Vagina (tissue), 2 donors: ENCODE results near the gene C7. TPM values are rescaled to one million over a fixed set of nuclear protein-coding genes. Genes with fewer than 3 reads are reported as not detected.

ENCODE experiments used
- DNase-seq, 2 donors: peaks; one replicate each; pipeline ENCODE4 v3.0.0-alpha.2; 2017; ENCODE audit errors: extremely low spot score in 2 of 2
- H3K27ac ChIP-seq: fragments of 200-600 bp; sonication (generic); one replicate; pipeline ENCODE4 v1.5.1; 2019
- H3K27me3 ChIP-seq: fragments of 200-600 bp; sonication (generic); one replicate; pipeline ENCODE4 v1.5.1; 2019
- H3K36me3 ChIP-seq, 2 donors: fragments of 200-600 bp; sonication (generic); one replicate each; pipeline ENCODE4 v1.5.1; 2017 to 2019
- H3K4me1 ChIP-seq: fragments of 200-600 bp; sonication (generic); one replicate; pipeline ENCODE4 v1.5.1; 2019
- H3K4me3 ChIP-seq, 2 donors: fragments of 200-600 bp; sonication (generic); 1 replicate in 1 of 2; 2 replicates in 1 of 2; pipeline ENCODE4 v1.5.1; 2016 to 2019
- H3K9me3 ChIP-seq: fragments of 200-600 bp; sonication (generic); one replicate; pipeline ENCODE4 v1.5.1; 2019
- POLR2A ChIP-seq, 2 donors: fragments of 450-650 bp; IDR thresholded peaks; one replicate each; pipeline ENCODE4 v1.6.1; 2017; ENCODE audit warnings: antibody characterized with exemption in 2 of 2, mild to moderate bottlenecking in 2 of 2, moderate library complexity in 2 of 2
- POLR2AphosphoS5 ChIP-seq, 2 donors: sonication (generic); formaldehyde crosslinking; IDR thresholded peaks; one replicate each; pipeline ENCODE4 v1.9.0; 2017; ENCODE audit warnings: antibody characterized with exemption in 2 of 2, mild to moderate bottlenecking in 2 of 2, low read depth in 1 of 2; ENCODE audit not compliant: insufficient read depth in 1 of 2
- intact Hi-C: fragments of 100-400 bp; cut with DNase I; formaldehyde crosslinking; loops from one replicate; pipeline ENCODE4 v1.15.1; 2023
- total RNA-seq: library from RNA; depleted of rRNA; stranded (reverse); fragments of >200 nt; gene quantifications from one replicate; pipeline ENCODE4 v1.2.3, GENCODE V29; 2016
- TF ChIP-seq, protein P1 (sequence below), 3 experiments: fragments of 450-650 bp in 2 of 3; fragments of 200-600 bp in 1 of 3; sonication (generic) in 1 of 3; IDR thresholded peaks; one replicate each; pipeline ENCODE4 v1.5.1; 2017 to 2019; ENCODE audit warnings: antibody characterized with exemption in 3 of 3, mild to moderate bottlenecking in 2 of 3, moderate library complexity in 2 of 3

The C7 gene
- total RNA-seq, 1 donor from 2014 or later, result 385 TPM

DNA sequence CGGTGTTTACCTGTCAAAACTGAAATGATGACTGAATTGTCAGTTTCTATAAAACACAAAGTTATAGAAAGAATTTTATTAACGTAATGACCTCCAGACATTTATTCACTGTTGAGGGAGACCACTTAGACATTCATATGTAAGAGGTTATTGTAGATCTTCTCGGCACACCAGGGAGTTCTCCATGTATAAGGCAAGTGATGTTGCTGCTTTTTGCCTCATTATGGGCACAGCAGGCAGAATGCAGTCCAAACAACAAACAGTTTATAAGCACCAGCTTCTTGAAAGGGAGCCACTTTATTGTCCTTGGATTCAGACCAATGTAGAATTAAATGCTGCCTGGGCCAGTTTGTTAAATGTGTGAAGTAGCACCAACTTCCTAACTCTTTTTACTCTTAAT lies 66.7 kb downstream of the C7 start:
- Histone ChIP-seq H3K9me3 (no peaks in the 10 kb centered on the region), H3K36me3 (no peaks in the 10 kb centered on the region), H3K4me1 (no peaks in the 10 kb centered on the region), H3K27me3 (no peaks in the 10 kb centered on the region), H3K4me3 (no peak overlapping the region), H3K27ac (no peak overlapping the region)
- no peak for DNase-seq
- intact Hi-C loops, result no loop called here
- TF ChIP-seq, protein P1, sequence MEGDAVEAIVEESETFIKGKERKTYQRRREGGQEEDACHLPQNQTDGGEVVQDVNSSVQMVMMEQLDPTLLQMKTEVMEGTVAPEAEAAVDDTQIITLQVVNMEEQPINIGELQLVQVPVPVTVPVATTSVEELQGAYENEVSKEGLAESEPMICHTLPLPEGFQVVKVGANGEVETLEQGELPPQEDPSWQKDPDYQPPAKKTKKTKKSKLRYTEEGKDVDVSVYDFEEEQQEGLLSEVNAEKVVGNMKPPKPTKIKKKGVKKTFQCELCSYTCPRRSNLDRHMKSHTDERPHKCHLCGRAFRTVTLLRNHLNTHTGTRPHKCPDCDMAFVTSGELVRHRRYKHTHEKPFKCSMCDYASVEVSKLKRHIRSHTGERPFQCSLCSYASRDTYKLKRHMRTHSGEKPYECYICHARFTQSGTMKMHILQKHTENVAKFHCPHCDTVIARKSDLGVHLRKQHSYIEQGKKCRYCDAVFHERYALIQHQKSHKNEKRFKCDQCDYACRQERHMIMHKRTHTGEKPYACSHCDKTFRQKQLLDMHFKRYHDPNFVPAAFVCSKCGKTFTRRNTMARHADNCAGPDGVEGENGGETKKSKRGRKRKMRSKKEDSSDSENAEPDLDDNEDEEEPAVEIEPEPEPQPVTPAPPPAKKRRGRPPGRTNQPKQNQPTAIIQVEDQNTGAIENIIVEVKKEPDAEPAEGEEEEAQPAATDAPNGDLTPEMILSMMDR (IDR thresholded peaks at IDR 0.05), result no peak
- TF ChIP-seq POLR2AphosphoS5 (IDR thresholded peaks at IDR 0.05; ENCODE audit: insufficient read depth in 1 of 2, low read depth in 1 of 2), result no peak
- TF ChIP-seq POLR2A (IDR thresholded peaks at IDR 0.05), result no peak

DNA sequence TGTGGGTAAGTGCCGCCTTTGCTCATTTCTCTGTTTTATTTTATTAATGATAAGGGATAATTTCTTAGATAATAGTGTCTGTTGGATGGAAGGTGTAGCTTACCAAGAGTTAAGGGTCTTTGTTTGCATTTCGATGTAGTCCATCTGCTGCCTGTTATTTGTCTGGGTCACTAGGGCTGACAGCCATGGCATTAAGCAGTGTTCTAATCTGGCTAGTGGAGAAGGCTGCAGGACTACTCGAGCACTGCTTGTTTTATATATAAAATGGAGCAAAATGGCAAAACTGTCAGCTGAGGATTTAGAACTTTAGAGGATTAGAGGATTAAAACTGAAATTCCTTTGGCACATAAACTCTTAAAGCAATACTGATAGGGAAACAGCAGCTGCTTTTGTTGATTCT lies 67.5 kb downstream of the C7 start:
- Histone ChIP-seq H3K4me1 (no peaks in the 10 kb centered on the region), H3K36me3 (no peaks in the 10 kb centered on the region), H3K27ac (no peak overlapping the region), H3K9me3 (no peaks in the 10 kb centered on the region), H3K27me3 (no peaks in the 10 kb centered on the region), H3K4me3 (no peak overlapping the region)
- TF ChIP-seq, protein P1 (IDR thresholded peaks at IDR 0.05), result no peak
- no peak for TF ChIP-seq POLR2A (IDR thresholded peaks at IDR 0.05)
- no peak for TF ChIP-seq POLR2AphosphoS5 (IDR thresholded peaks at IDR 0.05; ENCODE audit: insufficient read depth in 1 of 2, low read depth in 1 of 2)
- no peak for DNase-seq
- intact Hi-C loops, result no loop called here

DNA sequence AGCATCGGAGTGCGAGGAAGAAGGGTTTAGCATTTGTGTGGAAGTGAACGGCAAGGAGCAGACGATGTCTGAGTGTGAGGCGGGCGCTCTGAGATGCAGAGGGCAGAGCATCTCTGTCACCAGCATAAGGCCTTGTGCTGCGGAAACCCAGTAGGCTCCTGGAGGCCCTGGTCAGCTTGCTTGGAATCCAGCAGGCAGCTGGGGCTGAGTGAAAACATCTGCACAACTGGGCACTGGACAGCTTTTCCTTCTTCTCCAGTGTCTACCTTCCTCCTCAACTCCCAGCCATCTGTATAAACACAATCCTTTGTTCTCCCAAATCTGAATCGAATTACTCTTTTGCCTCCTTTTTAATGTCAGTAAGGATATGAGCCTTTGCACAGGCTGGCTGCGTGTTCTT lies 72.1 kb downstream of the C7 start:
- Histone ChIP-seq H3K27ac (no peak overlapping the region), H3K9me3 (no peaks in the 10 kb centered on the region), H3K4me1 (no peaks in the 10 kb centered on the region), H3K4me3 (no peak overlapping the region), H3K27me3 (no peaks in the 10 kb centered on the region), H3K36me3 (no peaks in the 10 kb centered on the region)
- intact Hi-C loops, result no loop called here
- no peak for DNase-seq
- TF ChIP-seq POLR2A (IDR thresholded peaks at IDR 0.05) (no peak), POLR2AphosphoS5 (IDR thresholded peaks at IDR 0.05; ENCODE audit: insufficient read depth in 1 of 2, low read depth in 1 of 2) (no peak)
- TF ChIP-seq, protein P1 (IDR thresholded peaks at IDR 0.05), result no peak

DNA sequence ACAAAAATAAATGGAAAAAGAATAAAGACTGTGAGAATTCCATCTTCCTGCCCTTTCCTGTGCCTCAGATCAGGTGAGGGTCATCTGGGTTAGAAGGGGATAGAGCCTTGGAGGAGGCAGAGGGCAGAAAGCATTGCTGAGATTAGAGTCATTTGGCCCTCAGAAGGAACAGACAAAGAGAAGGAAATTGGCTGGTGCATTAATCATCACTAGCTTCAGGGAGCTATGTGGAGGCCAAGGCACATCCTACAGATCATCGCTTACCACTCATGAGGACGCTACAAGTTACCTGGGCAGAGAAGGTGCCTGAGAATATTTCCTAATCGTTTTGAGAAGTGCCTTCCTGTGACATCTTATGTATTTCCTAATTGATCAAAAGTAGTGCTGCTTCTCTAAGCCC lies 74.5 kb downstream of the C7 start:
- intact Hi-C loops, result no loop called here
- no peak for DNase-seq
- Histone ChIP-seq H3K36me3 (no peaks in the 10 kb centered on the region), H3K9me3 (no peaks in the 10 kb centered on the region), H3K27me3 (no peaks in the 10 kb centered on the region), H3K4me3 (no peak overlapping the region), H3K4me1 (no peaks in the 10 kb centered on the region), H3K27ac (no peak overlapping the region)
- TF ChIP-seq POLR2AphosphoS5 (IDR thresholded peaks at IDR 0.05; ENCODE audit: insufficient read depth in 1 of 2, low read depth in 1 of 2), result no peak

DNA sequence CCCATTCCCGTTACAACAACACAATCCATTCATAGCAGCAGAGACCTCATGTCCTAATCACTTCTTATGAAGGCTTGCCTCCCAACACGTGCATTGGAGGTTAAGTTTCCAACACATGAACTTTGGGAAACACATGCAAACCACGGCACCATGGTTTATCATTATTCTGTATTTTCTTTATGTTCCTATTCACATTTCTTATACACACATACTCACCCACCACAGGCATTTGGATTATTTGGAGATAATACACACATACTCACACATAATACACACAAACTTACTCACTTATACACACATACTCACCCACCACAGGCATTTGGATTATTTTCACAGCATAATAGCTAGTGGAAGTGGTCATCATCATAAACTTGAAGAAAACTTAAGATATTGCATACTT lies 75.6 kb downstream of the C7 start:
- H3K27ac ChIP-seq, result no peak overlapping the region
- H3K36me3 ChIP-seq, result no peaks in the 10 kb centered on the region
- TF ChIP-seq POLR2A (IDR thresholded peaks at IDR 0.05), result no peak
- no peak for TF ChIP-seq POLR2AphosphoS5 (IDR thresholded peaks at IDR 0.05; ENCODE audit: insufficient read depth in 1 of 2, low read depth in 1 of 2)
- TF ChIP-seq, protein P1 (IDR thresholded peaks at IDR 0.05), result no peak
- no peaks in the 10 kb centered on the region for H3K27me3 ChIP-seq
- intact Hi-C loops, result no loop called here
- no peaks in the 10 kb centered on the region for H3K9me3 ChIP-seq
- no peak overlapping the region for H3K4me3 ChIP-seq
- H3K4me1 ChIP-seq, result no peaks in the 10 kb centered on the region
- no peak for DNase-seq

DNA sequence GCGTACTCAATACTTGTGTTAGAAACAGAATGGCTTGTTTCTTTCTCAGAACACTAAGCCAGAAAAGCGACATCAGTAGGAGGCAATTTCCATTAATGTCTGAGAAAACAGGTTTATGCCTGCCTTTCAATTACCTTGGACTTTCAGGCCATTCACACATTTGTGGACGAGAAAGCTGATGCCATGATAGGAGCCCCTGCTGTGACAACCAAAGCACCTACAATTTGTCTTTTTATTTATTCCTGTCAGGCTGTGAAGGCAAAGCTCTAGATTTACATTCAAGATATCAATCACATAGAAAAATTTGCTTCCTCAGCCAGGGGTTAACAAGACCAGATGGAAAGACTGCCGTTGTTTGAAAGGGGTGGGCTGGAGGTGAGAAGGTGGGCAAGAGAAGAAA lies 76.2 kb downstream of the C7 start:
- H3K27ac ChIP-seq, result no peak overlapping the region
- H3K36me3 ChIP-seq, result no peaks in the 10 kb centered on the region
- H3K4me3 ChIP-seq, result no peak overlapping the region
- TF ChIP-seq POLR2A (IDR thresholded peaks at IDR 0.05), result no peak
- TF ChIP-seq, protein P1 (IDR thresholded peaks at IDR 0.05), result no peak
- TF ChIP-seq POLR2AphosphoS5 (IDR thresholded peaks at IDR 0.05; ENCODE audit: insufficient read depth in 1 of 2, low read depth in 1 of 2), result no peak
- DNase-seq, result no peak
- H3K27me3 ChIP-seq, result no peaks in the 10 kb centered on the region
- no peaks in the 10 kb centered on the region for H3K9me3 ChIP-seq
- intact Hi-C loops, result no loop called here
- H3K4me1 ChIP-seq, result peaks cover 4% of the 10 kb centered on the region
